GM12873 (cell line): Measurements from ENCODE around the gene RGS19.

ENCODE experiments used
- CTCF ChIP-seq: IDR thresholded peaks from 2 replicates; pipeline ENCODE4 v1.5.1; 2012; ENCODE audit warnings: low read depth, mild to moderate bottlenecking, moderate library complexity, low read length, control low read depth; ENCODE audit not compliant: insufficient read depth; ENCODE audit errors: missing control alignments

The RGS19 gene

GRCh38 chr20:64074963-64075362 lies 4.4 kb downstream of the RGS19 start:
- no peak for TF ChIP-seq CTCF

GRCh38 chr20:64074184-64074789 lies 5.0 kb downstream of the RGS19 start:
- TF ChIP-seq CTCF: no peak

GRCh38 chr20:64073476-64074183 lies 5.7 kb downstream of the RGS19 start:
- no peak for TF ChIP-seq CTCF

- no peak for TF ChIP-seq CTCF
Observed at GRCh38 chr20:64072498-64073063, 6.7 kb downstream of the RGS19 start.

GRCh38 chr20:64071341-64072332 lies 7.7 kb downstream of the RGS19 start:
- no peak for TF ChIP-seq CTCF

- TF ChIP-seq CTCF: no peak
Observed at GRCh38 chr20:64070244-64070993, 8.9 kb downstream of the RGS19 start.
